Brain microvascular endothelial cell (primary cell): ENCODE data around the gene AKT3.

Source experiments
- DNase-seq: peaks from one replicate; pipeline ENCODE4 v3.0.0-alpha.2; 2020
- H3K27ac ChIP-seq: fragments of 250-450 bp; sonication (Bioruptor Pico); 2 replicates; pipeline ENCODE4 v1.5.1; 2020; ENCODE audit warnings: mild to moderate bottlenecking, moderate library complexity
- H3K27me3 ChIP-seq: fragments of 250-450 bp; sonication (Bioruptor Pico); replicated peaks from 2 replicates; pipeline ENCODE4 v1.5.1; 2020; ENCODE audit warnings: mild to moderate bottlenecking
- H3K36me3 ChIP-seq: fragments of 250-450 bp; sonication (Bioruptor Pico); replicated peaks from 2 replicates; pipeline ENCODE4 v1.5.1; 2020; ENCODE audit warnings: mild to moderate bottlenecking
- H3K4me3 ChIP-seq: 2 replicates; pipeline ENCODE4 v1.5.1; 2011; ENCODE audit warnings: low read depth, mild to moderate bottlenecking, control low read depth, low read length, moderate library complexity
- CTCF ChIP-seq: IDR thresholded peaks from 2 replicates; pipeline ENCODE4 v1.5.1; 2011; ENCODE audit warnings: low read depth, mild to moderate bottlenecking, moderate library complexity, low read length, control low read depth, inconsistent platforms; ENCODE audit errors: missing control alignments
- in situ Hi-C: cut with HindIII; loops from 2 replicates; pipeline ENCODE4 v1.10.0; 2017; ENCODE audit warnings: low sequenced_read_pairs, low pct_ligation_motif_present

The AKT3 gene

GRCh38 chr1:243715285-243715684, 134.8 kb downstream of the AKT3 start:
- no peak overlapping the region for H3K4me3 ChIP-seq
- in situ Hi-C loops = no loop called here
- no peak for TF ChIP-seq CTCF
- no peaks in the 10 kb centered on the region for H3K27me3 ChIP-seq
- H3K27ac ChIP-seq = no peak overlapping the region
- no peak for DNase-seq
- H3K36me3 ChIP-seq = no peaks in the 10 kb centered on the region

- TF ChIP-seq CTCF = no peak
- in situ Hi-C loops = no loop called here
- DNase-seq = no peak
- H3K27me3 ChIP-seq = no peaks in the 10 kb centered on the region
- H3K27ac ChIP-seq = no peak overlapping the region
- peak overlapping the region; percentile 13 for H3K4me3 ChIP-seq
- H3K36me3 ChIP-seq = no peaks in the 10 kb centered on the region
Measured at GRCh38 chr1:243713470-243714186, 136.4 kb downstream of the AKT3 start.

GRCh38 chr1:243712941-243713340, 137.1 kb downstream of the AKT3 start:
- no peak overlapping the region for H3K27ac ChIP-seq
- no peak for DNase-seq
- H3K27me3 ChIP-seq = no peaks in the 10 kb centered on the region
- in situ Hi-C loops = no loop called here
- peak; percentile 42 for TF ChIP-seq CTCF
- no peaks in the 10 kb centered on the region for H3K36me3 ChIP-seq
- H3K4me3 ChIP-seq = no peak overlapping the region

- Histone ChIP-seq H3K4me3 (no peak overlapping the region), H3K27ac (no peak overlapping the region), H3K27me3 (no peaks in the 10 kb centered on the region), H3K36me3 (no peaks in the 10 kb centered on the region)
- no peak for DNase-seq
- no peak for TF ChIP-seq CTCF
- in situ Hi-C loops = no loop called here
Measured at GRCh38 chr1:243712242-243712641, 137.8 kb downstream of the AKT3 start.

GRCh38 chr1:243710467-243710866, 139.6 kb downstream of the AKT3 start:
- DNase-seq = no peak
- in situ Hi-C loops = no loop called here

More at GRCh38 chr1:243710467-243710866, 139.6 kb downstream of the AKT3 start:
- Histone ChIP-seq H3K27ac (no peak overlapping the region), H3K4me3 (no peak overlapping the region), H3K36me3 (no peaks in the 10 kb centered on the region), H3K27me3 (no peaks in the 10 kb centered on the region)
- no peak for TF ChIP-seq CTCF
